Type B pancreatic cell (in vitro differentiated cells): ENCODE data around the gene FAHD1. TPM values are rescaled to one million over a fixed set of nuclear protein-coding genes. Genes with fewer than 3 reads are reported as not detected.

Source experiments
- DNase-seq: peaks from one replicate; pipeline ENCODE4 v3.0.0; 2021; ENCODE audit warnings: mixed read lengths; ENCODE audit not compliant: unreplicated experiment; ENCODE audit errors: extremely low spot score
- H3K27ac Mint-ChIP-seq: 2 replicates; pipeline ENCODE4 v1.8.0; 2021; ENCODE audit warnings: mild to moderate bottlenecking, mixed read lengths
- H3K27me3 Mint-ChIP-seq: 2 replicates; pipeline ENCODE4 v1.8.0; 2021; ENCODE audit warnings: mixed read lengths
- H3K36me3 Mint-ChIP-seq: 2 replicates; pipeline ENCODE4 v1.8.0; 2021; ENCODE audit warnings: mixed read lengths
- H3K4me1 Mint-ChIP-seq: one replicate; pipeline ENCODE4 v1.8.0; 2021; ENCODE audit warnings: mixed read lengths; ENCODE audit not compliant: unreplicated experiment
- H3K4me3 Mint-ChIP-seq: 2 replicates; pipeline ENCODE4 v1.8.0; 2021; ENCODE audit warnings: mild to moderate bottlenecking, mixed read lengths
- H3K9me3 Mint-ChIP-seq: 2 replicates; pipeline ENCODE4 v1.8.0; 2021; ENCODE audit warnings: mixed read lengths
- CTCF ChIP-seq: fragments of 200-600 bp; sonication (generic); conservative IDR thresholded peaks from 2 replicates; pipeline ENCODE4 v1.5.0; 2021; ENCODE audit warnings: antibody characterized with exemption, mild to moderate bottlenecking
- total RNA-seq: library from RNA; stranded (reverse); gene quantifications from 2 replicates; pipeline ENCODE4 v1.2.1, GENCODE V29; 2021; ENCODE audit warnings: low replicate concordance

FAHD1 gene
- total RNA-seq, 1 donor from 2014 or later = 33.2 TPM

GRCh38 chr16:1825381-1825863, 1.6 kb upstream of the FAHD1 start:
- Mint-ChIP-seq H3K4me1 (peaks cover 16% of the 10 kb centered on the region), H3K27me3 (no peaks in the 10 kb centered on the region), H3K4me3 (peak overlapping the region; percentile 84), H3K9me3 (no peaks in the 10 kb centered on the region), H3K27ac (peak overlapping the region; percentile 58), H3K36me3 (peaks cover 5% of the 10 kb centered on the region)
- no peak for TF ChIP-seq CTCF
- DNase-seq = no peak

- Mint-ChIP-seq H3K27ac (peak overlapping the region; percentile 58), H3K36me3 (peaks cover 5% of the 10 kb centered on the region), H3K4me3 (peak overlapping the region; percentile 84), H3K9me3 (no peaks in the 10 kb centered on the region), H3K4me1 (peaks cover 16% of the 10 kb centered on the region), H3K27me3 (no peaks in the 10 kb centered on the region)
- no peak for DNase-seq
- TF ChIP-seq CTCF = peak; percentile 22
Measured at GRCh38 chr16:1825864-1826690, 929 bp upstream of the FAHD1 start.

- Mint-ChIP-seq H3K4me1 (peaks cover 20% of the 10 kb centered on the region), H3K9me3 (no peaks in the 10 kb centered on the region), H3K27ac (peak overlapping the region; percentile 78), H3K4me3 (peak overlapping the region; percentile 96), H3K36me3 (peaks cover 9% of the 10 kb centered on the region), H3K27me3 (no peaks in the 10 kb centered on the region)
- TF ChIP-seq CTCF = no peak
- DNase-seq = no peak
Measured at GRCh38 chr16:1828645-1829410, 1.8 kb downstream of the FAHD1 start.

GRCh38 chr16:1830213-1830612, 3.2 kb downstream of the FAHD1 start:
- H3K9me3 Mint-ChIP-seq = no peaks in the 10 kb centered on the region
- peak overlapping the region; percentile 39 for H3K27ac Mint-ChIP-seq
- no peak for DNase-seq
- no peak for TF ChIP-seq CTCF
- H3K4me1 Mint-ChIP-seq = peaks cover 20% of the 10 kb centered on the region
- H3K4me3 Mint-ChIP-seq = peak overlapping the region; percentile 41
- H3K36me3 Mint-ChIP-seq = peaks cover 9% of the 10 kb centered on the region
- no peaks in the 10 kb centered on the region for H3K27me3 Mint-ChIP-seq

GRCh38 chr16:1831186-1832075, 4.4 kb downstream of the FAHD1 start:
- Mint-ChIP-seq H3K4me3 (no peak overlapping the region), H3K9me3 (no peaks in the 10 kb centered on the region), H3K27ac (no peak overlapping the region), H3K36me3 (peaks cover 9% of the 10 kb centered on the region), H3K27me3 (no peaks in the 10 kb centered on the region), H3K4me1 (peaks cover 20% of the 10 kb centered on the region)
- TF ChIP-seq CTCF = no peak
- DNase-seq = no peak
